K562 (cell line): ENCODE measurements around the gene IPO11. TPM values are rescaled to one million over a fixed set of nuclear protein-coding genes. Genes with fewer than 3 reads are reported as not detected.

Experiments used
- FIP1L1 ChIP-seq: fragments of 200-400 bp; formaldehyde crosslinking; IDR thresholded peaks from 2 replicates; pipeline ENCODE4 v1.6.1; 2018; ENCODE audit warnings: mild to moderate bottlenecking, low read depth, low read length; ENCODE audit not compliant: poor library complexity, severe bottlenecking
- MTA1 ChIP-seq: fragments of 450-650 bp; IDR thresholded peaks from 2 replicates; pipeline ENCODE4 v1.6.1; 2017; ENCODE audit warnings: borderline replicate concordance
- NFE2L1 ChIP-seq: fragments of 450-650 bp; IDR thresholded peaks from 2 replicates; pipeline ENCODE4 v1.6.1; 2016; ENCODE audit warnings: missing genetic modification characterization, low read depth, mild to moderate bottlenecking, missing compliant biosample characterization, moderate library complexity, borderline replicate concordance
- POLR3A ChIP-seq: IDR thresholded peaks from 2 replicates; pipeline ENCODE4 v1.6.1; 2011; ENCODE audit warnings: borderline replicate concordance, mild to moderate bottlenecking, moderate library complexity; ENCODE audit not compliant: insufficient read length, insufficient read depth; ENCODE audit errors: extremely low read depth
- SMAD2 ChIP-seq: fragments of 150-350 bp; IDR thresholded peaks from 2 replicates; pipeline ENCODE4 v1.6.1; 2014; ENCODE audit warnings: low read depth, mild to moderate bottlenecking, low read length
- SNRNP70 ChIP-seq: fragments of 200-400 bp; formaldehyde crosslinking; optimal IDR thresholded peaks from 2 replicates; pipeline ENCODE3; 2017; ENCODE audit warnings: low read depth, low read length
- TARDBP ChIP-seq: fragments of 450-650 bp; IDR thresholded peaks from 2 replicates; pipeline ENCODE4 v1.6.1; 2016
- TEAD2 ChIP-seq: fragments of 450-650 bp; IDR thresholded peaks from 2 replicates; pipeline ENCODE4 v1.6.1; 2016; ENCODE audit warnings: missing genetic modification characterization, control low read depth, missing compliant biosample characterization
- XRCC5 ChIP-seq: fragments of 200-400 bp; formaldehyde crosslinking; IDR thresholded peaks from 2 replicates; pipeline ENCODE4 v1.6.1; 2017; ENCODE audit warnings: low read depth, mild to moderate bottlenecking, low read length
- ZC3H8 ChIP-seq: fragments of 450-650 bp; IDR thresholded peaks from 2 replicates; pipeline ENCODE4 v1.6.1; 2017
- ZNF274 ChIP-seq: IDR thresholded peaks from 2 replicates; pipeline ENCODE4 v1.6.1; 2011; ENCODE audit warnings: low read depth, mild to moderate bottlenecking, low read length, moderate library complexity, borderline replicate concordance
- ZNF316 ChIP-seq: fragments of 450-650 bp; IDR thresholded peaks from 2 replicates; pipeline ENCODE4 v1.6.1; 2016
- polyA plus RNA-seq, 8 experiments: library from polyadenylated mRNA; depleted of rRNA in 4 of 8; stranded (reverse) in 5 of 8; unstranded in 3 of 8; fragments of >200 nt; fragmentation: Nextera tagmentation in 2 of 8; fragmentation: Illumina TruSeq in 1 of 8; extraction: Ambion mirVana in 2 of 8; extraction: Trizol in 1 of 8; gene quantifications; 2 replicates each; pipeline versions ENCODE4 v1.2.1 to v1.2.3, GENCODE V29; 2011 to 2014; ENCODE audit warnings: inconsistent platforms in 1 of 8, missing spikeins in 1 of 8
- total RNA-seq, 7 experiments: library from RNA; depleted of rRNA in 6 of 7; stranded (reverse); fragments of >200 nt in 6 of 7; fragmentation: Illumina TruSeq in 2 of 7; extraction: Trizol in 2 of 7; gene quantifications; 2 replicates each; pipeline versions ENCODE4 v1.2.1 to v1.2.3, GENCODE V29; 2011 to 2021; ENCODE audit warnings: low replicate concordance in 1 of 7
- TF ChIP-seq, protein P1 (sequence below): fragments of 250-450 bp; sonication (Bioruptor Pico); IDR thresholded peaks from 2 replicates; pipeline ENCODE4 v1.4.0; 2020; ENCODE audit warnings: mild to moderate bottlenecking, moderate library complexity
- TF ChIP-seq, protein P2 (sequence below): fragments of 250-450 bp; sonication (Bioruptor Pico); IDR thresholded peaks from 2 replicates; pipeline ENCODE4 v1.5.0; 2021
- TF ChIP-seq, protein P3 (sequence below): fragments of 250-450 bp; sonication (Bioruptor Pico); IDR thresholded peaks from 2 replicates; pipeline ENCODE4 v1.6.1; 2021; ENCODE audit warnings: mild to moderate bottlenecking
- TF ChIP-seq, protein P4 (sequence below): sonication (generic); formaldehyde crosslinking; IDR thresholded peaks from 2 replicates; pipeline ENCODE4 v1.8.1; 2023; ENCODE audit warnings: mild to moderate bottlenecking, missing genetic modification reagents
- TF ChIP-seq, protein P5 (sequence below): fragments of 250-450 bp; sonication (Bioruptor Pico); IDR thresholded peaks from 2 replicates; pipeline ENCODE4 v1.8.0; 2022; ENCODE audit warnings: moderate library complexity, mild to moderate bottlenecking, inconsistent platforms
- TF ChIP-seq, protein P6 (sequence below): fragments of 450-650 bp; IDR thresholded peaks from 2 replicates; pipeline ENCODE4 v1.6.1; 2016; ENCODE audit warnings: low read depth, mild to moderate bottlenecking, moderate library complexity

IPO11 gene
- total and polyA plus RNA-seq, 9 of the 15 experiments (the other 6 are each of a cell fraction or from before 2014, with no cell fraction given) = 38.7 to 96.0 (median 70.9) TPM

DNA sequence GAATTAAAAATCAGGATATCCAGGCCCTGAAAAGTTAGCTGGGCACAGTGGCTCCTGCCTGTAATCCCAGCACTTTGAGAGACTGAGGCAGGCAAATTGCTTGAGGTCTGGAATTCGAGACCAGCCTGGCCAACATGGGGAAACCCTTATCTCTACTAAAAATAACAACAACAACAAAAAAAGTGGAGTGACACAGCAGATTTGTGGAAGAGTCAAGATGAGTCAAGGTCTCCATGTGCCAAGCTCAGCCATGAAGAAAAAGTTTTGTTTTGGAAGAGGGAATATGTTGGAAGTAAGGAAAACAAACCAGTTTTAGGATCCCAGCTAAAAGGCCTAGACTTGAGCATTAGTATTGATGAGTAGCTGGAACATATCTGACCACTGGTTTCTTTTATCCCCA is 180.8 kb downstream of the IPO11 start (continued):
- TF ChIP-seq, protein P1, sequence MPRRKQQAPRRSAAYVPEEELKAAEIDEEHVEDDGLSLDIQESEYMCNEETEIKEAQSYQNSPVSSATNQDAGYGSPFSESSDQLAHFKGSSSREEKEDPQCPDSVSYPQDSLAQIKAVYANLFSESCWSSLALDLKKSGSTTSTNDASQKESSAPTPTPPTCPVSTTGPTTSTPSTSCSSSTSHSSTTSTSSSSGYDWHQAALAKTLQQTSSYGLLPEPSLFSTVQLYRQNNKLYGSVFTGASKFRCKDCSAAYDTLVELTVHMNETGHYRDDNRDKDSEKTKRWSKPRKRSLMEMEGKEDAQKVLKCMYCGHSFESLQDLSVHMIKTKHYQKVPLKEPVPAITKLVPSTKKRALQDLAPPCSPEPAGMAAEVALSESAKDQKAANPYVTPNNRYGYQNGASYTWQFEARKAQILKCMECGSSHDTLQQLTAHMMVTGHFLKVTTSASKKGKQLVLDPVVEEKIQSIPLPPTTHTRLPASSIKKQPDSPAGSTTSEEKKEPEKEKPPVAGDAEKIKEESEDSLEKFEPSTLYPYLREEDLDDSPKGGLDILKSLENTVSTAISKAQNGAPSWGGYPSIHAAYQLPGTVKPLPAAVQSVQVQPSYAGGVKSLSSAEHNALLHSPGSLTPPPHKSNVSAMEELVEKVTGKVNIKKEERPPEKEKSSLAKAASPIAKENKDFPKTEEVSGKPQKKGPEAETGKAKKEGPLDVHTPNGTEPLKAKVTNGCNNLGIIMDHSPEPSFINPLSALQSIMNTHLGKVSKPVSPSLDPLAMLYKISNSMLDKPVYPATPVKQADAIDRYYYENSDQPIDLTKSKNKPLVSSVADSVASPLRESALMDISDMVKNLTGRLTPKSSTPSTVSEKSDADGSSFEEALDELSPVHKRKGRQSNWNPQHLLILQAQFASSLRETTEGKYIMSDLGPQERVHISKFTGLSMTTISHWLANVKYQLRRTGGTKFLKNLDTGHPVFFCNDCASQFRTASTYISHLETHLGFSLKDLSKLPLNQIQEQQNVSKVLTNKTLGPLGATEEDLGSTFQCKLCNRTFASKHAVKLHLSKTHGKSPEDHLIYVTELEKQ (CRISPR knock-in tag) = no peak
- TF ChIP-seq, protein P2, sequence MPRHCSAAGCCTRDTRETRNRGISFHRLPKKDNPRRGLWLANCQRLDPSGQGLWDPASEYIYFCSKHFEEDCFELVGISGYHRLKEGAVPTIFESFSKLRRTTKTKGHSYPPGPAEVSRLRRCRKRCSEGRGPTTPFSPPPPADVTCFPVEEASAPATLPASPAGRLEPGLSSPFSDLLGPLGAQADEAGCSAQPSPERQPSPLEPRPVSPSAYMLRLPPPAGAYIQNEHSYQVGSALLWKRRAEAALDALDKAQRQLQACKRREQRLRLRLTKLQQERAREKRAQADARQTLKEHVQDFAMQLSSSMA = no peak
- TF ChIP-seq FIP1L1 (no peak), TEAD2 (no peak), XRCC5 (no peak), ZC3H8 (no peak), SNRNP70 (no peak), NFE2L1 (tag) (peak; percentile 77), POLR3A (no peak), MTA1 (0 out of 2 replicates have a peak, but pooled peaks have one; percentile 28), ZNF316 (peak; percentile 98), TARDBP (no peak), SMAD2 (no peak), ZNF274 (no peak)
- TF ChIP-seq, protein P3, sequence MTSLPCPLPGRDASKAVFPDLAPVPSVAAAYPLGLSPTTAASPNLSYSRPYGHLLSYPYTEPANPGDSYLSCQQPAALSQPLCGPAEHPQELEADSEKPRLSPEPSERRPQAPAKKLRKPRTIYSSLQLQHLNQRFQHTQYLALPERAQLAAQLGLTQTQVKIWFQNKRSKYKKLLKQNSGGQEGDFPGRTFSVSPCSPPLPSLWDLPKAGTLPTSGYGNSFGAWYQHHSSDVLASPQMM = no peak
- TF ChIP-seq, protein P4, sequence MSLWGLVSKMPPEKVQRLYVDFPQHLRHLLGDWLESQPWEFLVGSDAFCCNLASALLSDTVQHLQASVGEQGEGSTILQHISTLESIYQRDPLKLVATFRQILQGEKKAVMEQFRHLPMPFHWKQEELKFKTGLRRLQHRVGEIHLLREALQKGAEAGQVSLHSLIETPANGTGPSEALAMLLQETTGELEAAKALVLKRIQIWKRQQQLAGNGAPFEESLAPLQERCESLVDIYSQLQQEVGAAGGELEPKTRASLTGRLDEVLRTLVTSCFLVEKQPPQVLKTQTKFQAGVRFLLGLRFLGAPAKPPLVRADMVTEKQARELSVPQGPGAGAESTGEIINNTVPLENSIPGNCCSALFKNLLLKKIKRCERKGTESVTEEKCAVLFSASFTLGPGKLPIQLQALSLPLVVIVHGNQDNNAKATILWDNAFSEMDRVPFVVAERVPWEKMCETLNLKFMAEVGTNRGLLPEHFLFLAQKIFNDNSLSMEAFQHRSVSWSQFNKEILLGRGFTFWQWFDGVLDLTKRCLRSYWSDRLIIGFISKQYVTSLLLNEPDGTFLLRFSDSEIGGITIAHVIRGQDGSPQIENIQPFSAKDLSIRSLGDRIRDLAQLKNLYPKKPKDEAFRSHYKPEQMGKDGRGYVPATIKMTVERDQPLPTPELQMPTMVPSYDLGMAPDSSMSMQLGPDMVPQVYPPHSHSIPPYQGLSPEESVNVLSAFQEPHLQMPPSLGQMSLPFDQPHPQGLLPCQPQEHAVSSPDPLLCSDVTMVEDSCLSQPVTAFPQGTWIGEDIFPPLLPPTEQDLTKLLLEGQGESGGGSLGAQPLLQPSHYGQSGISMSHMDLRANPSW = no peak
- TF ChIP-seq, protein P5, sequence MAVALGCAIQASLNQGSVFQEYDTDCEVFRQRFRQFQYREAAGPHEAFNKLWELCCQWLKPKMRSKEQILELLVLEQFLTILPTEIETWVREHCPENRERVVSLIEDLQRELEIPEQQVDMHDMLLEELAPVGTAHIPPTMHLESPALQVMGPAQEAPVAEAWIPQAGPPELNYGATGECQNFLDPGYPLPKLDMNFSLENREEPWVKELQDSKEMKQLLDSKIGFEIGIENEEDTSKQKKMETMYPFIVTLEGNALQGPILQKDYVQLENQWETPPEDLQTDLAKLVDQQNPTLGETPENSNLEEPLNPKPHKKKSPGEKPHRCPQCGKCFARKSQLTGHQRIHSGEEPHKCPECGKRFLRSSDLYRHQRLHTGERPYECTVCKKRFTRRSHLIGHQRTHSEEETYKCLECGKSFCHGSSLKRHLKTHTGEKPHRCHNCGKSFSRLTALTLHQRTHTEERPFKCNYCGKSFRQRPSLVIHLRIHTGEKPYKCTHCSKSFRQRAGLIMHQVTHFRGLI = no peak
- TF ChIP-seq, protein P6, sequence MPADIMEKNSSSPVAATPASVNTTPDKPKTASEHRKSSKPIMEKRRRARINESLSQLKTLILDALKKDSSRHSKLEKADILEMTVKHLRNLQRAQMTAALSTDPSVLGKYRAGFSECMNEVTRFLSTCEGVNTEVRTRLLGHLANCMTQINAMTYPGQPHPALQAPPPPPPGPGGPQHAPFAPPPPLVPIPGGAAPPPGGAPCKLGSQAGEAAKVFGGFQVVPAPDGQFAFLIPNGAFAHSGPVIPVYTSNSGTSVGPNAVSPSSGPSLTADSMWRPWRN = no peak
